ENCODE data around the gene MTCL1. TPM values are rescaled to one million over a fixed set of nuclear protein-coding genes. Genes with fewer than 3 reads are reported as not detected.

Gene MTCL1
- total RNA-seq, 1 donor from 2014 or later = 10.0 TPM

DNA sequence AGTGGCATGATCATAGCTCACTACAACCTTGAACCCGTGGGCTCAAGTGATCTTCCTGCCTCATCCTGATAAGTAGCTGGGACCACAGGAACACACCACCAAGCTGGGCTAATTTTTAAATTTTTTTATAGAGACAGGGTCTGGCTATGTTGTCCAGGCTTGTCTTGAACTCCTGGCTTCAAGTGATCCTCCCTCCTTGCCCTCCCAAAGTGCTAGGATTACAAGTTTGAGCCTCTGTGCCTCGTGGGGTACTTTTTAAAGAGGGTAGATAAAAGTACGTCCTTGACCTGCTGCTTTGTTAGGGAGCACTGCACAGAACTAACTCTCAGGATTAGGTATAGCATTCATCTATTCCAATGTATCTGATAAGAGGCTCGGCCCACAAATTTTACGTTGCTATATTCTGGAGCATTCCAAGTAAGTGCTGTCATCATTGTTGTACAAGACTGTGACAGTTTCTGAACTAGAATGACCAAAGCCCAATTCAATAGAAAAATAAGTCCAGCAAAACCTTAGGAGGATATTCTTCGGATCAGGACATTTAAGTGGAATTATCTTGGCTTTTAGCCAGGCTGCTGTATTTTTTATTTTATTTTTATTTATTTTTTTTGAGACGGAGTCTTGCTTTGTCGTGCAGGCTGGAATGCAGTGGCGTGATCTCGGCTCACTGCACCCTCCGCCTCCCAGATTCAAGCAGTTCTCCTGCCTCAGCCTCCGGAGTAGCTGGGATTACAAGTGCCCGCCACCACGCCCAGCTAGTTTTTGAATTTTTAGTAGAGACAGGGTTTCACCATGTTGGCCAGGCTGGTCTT lies 4.1 kb downstream of the MTCL1 start:
- TF ChIP-seq, protein P1, sequence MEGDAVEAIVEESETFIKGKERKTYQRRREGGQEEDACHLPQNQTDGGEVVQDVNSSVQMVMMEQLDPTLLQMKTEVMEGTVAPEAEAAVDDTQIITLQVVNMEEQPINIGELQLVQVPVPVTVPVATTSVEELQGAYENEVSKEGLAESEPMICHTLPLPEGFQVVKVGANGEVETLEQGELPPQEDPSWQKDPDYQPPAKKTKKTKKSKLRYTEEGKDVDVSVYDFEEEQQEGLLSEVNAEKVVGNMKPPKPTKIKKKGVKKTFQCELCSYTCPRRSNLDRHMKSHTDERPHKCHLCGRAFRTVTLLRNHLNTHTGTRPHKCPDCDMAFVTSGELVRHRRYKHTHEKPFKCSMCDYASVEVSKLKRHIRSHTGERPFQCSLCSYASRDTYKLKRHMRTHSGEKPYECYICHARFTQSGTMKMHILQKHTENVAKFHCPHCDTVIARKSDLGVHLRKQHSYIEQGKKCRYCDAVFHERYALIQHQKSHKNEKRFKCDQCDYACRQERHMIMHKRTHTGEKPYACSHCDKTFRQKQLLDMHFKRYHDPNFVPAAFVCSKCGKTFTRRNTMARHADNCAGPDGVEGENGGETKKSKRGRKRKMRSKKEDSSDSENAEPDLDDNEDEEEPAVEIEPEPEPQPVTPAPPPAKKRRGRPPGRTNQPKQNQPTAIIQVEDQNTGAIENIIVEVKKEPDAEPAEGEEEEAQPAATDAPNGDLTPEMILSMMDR (IDR thresholded peaks at IDR 0.05; ENCODE audit: insufficient read depth, low read length, severe bottlenecking) = no peak
- DNase-seq (ENCODE audit: low read depth) = no peak
- FAIRE-seq = no peak
- Histone ChIP-seq H3K27me3 (ENCODE audit: control insufficient read depth, insufficient read depth, low read length) (no peaks in the 10 kb centered on the region), H3K4me3 (ENCODE audit: low read depth, low read length) (no peak overlapping the region), H3K36me3 (ENCODE audit: control insufficient read depth, insufficient read depth, low read length) (peaks cover 1% of the 10 kb centered on the region)

- FAIRE-seq = no peak
- TF ChIP-seq, protein P1 (IDR thresholded peaks at IDR 0.05; ENCODE audit: insufficient read depth, low read length, severe bottlenecking) = no peak
These were observed 6.4 kb downstream of the MTCL1 start for GRCh38 chr18:8711736-8712135.

GRCh38 chr18:8713691-8714090 lies 8.3 kb downstream of the MTCL1 start:
- TF ChIP-seq, protein P1 (IDR thresholded peaks at IDR 0.05; ENCODE audit: insufficient read depth, low read length, severe bottlenecking) = no peak
- DNase-seq (ENCODE audit: low read depth) (no peak), FAIRE-seq (no peak)
- H3K36me3 ChIP-seq (ENCODE audit: control insufficient read depth, insufficient read depth, low read length) = peaks cover 3% of the 10 kb centered on the region
- no peaks in the 10 kb centered on the region for H3K27me3 ChIP-seq (ENCODE audit: control insufficient read depth, insufficient read depth, low read length)
- no peak overlapping the region for H3K4me3 ChIP-seq (ENCODE audit: low read depth, low read length)

More at GRCh38 chr18:8711736-8712135, 6.4 kb downstream of the MTCL1 start:
- Histone ChIP-seq H3K27me3 (ENCODE audit: control insufficient read depth, insufficient read depth, low read length) (no peaks in the 10 kb centered on the region), H3K36me3 (ENCODE audit: control insufficient read depth, insufficient read depth, low read length) (peaks cover 1% of the 10 kb centered on the region), H3K4me3 (ENCODE audit: low read depth, low read length) (no peak overlapping the region)
- no peak for DNase-seq (ENCODE audit: low read depth)

- Histone ChIP-seq H3K4me3 (ENCODE audit: low read depth, low read length) (no peak overlapping the region), H3K36me3 (ENCODE audit: control insufficient read depth, insufficient read depth, low read length) (peaks cover 3% of the 10 kb centered on the region), H3K27me3 (ENCODE audit: control insufficient read depth, insufficient read depth, low read length) (no peaks in the 10 kb centered on the region)
- TF ChIP-seq, protein P1 (IDR thresholded peaks at IDR 0.05; ENCODE audit: insufficient read depth, low read length, severe bottlenecking) = no peak
- FAIRE-seq = no peak
- no peak for DNase-seq (ENCODE audit: low read depth)
These were observed 10.2 kb downstream of the MTCL1 start for GRCh38 chr18:8715599-8715998.

DNA sequence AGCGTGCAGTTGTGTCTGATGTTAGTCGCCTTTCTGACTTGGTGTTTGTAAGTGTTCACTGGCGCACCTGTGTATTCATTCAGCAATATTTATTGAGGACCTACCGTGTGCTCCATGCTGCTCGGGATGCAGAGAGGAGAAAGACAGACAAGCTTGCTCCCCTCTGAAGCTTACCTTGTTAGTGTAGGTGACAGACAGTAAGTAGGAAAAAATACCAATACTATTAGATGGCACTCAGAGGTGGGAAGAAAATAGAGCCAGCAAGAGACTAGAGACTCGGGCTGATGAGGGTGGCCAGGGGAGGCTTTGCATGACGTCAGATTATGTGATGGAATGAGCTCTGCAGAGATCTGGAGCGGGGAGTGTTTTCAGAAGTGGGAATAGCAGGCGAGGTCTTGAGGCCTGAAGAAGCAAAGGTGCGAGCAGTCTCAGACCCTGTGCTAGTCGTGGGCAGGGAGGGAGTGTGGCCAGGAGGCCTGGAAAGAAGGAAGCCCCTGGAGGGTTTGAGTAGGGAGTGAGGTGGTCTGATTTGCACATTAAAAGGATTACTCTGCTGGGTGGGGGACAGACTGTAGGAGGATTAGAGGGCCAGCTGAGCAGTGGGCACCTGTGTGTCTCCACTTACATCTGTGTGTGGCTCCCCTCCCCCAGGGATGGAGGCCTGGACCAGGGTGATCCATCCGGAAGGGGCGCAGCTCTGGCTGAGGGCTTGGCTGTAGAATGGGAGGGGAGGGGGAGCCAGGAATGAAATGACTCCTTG lies 11.8 kb downstream of the MTCL1 start:
- peaks cover 6% of the 10 kb centered on the region for H3K36me3 ChIP-seq (ENCODE audit: control insufficient read depth, insufficient read depth, low read length)

More for the DNA sequence above, 11.8 kb downstream of the MTCL1 start:
- FAIRE-seq (no peak), DNase-seq (ENCODE audit: low read depth) (no peak)
- TF ChIP-seq, protein P1 (IDR thresholded peaks at IDR 0.05; ENCODE audit: insufficient read depth, low read length, severe bottlenecking) = no peak
- H3K4me3 ChIP-seq (ENCODE audit: low read depth, low read length) = no peak overlapping the region
- no peaks in the 10 kb centered on the region for H3K27me3 ChIP-seq (ENCODE audit: control insufficient read depth, insufficient read depth, low read length)

Data from bronchial epithelial cell (primary cell).